Smooth muscle cell (in vitro differentiated cells): ENCODE data around the gene CACNG6. TPM values are rescaled to one million over a fixed set of nuclear protein-coding genes. Genes with fewer than 3 reads are reported as not detected.

Experiments
- DNase-seq: peaks from one replicate; lab custom pipeline; 2025; ENCODE audit not compliant: unreplicated experiment; lab: John Stamatoyannopoulos, UW
- H2AFZ ChIP-seq: fragments of 200-600 bp; sonication (generic); 2 replicates; pipeline ENCODE4 v1.6.0; 2016; ENCODE audit warnings: antibody characterized with exemption, low read depth, mild to moderate bottlenecking
- H3F3A ChIP-seq: fragments of 200-600 bp; sonication (generic); 2 replicates; pipeline ENCODE4 v1.6.0; 2017; ENCODE audit warnings: antibody characterized with exemption, low read depth
- H3K27ac ChIP-seq: fragments of 200-600 bp; sonication (generic); 2 replicates; pipeline ENCODE4 v1.5.1; 2016; ENCODE audit warnings: low read depth, mild to moderate bottlenecking
- H3K27me3 ChIP-seq: fragments of 200-600 bp; sonication (generic); 2 replicates; pipeline ENCODE4 v1.6.1; 2016; ENCODE audit warnings: low read depth, mild to moderate bottlenecking
- H3K36me3 ChIP-seq: fragments of 200-600 bp; sonication (generic); 2 replicates; pipeline ENCODE4 v1.5.1; 2016; ENCODE audit warnings: low read depth
- H3K4me1 ChIP-seq: fragments of 200-600 bp; sonication (generic); 2 replicates; pipeline ENCODE4 v1.5.1; 2016; ENCODE audit warnings: low read depth
- H3K4me2 ChIP-seq: fragments of 200-600 bp; sonication (generic); 2 replicates; pipeline ENCODE4 v1.6.0; 2016; ENCODE audit warnings: mild to moderate bottlenecking
- H3K4me3 ChIP-seq: fragments of 200-600 bp; sonication (generic); 2 replicates; pipeline ENCODE4 v1.5.1; 2016; ENCODE audit warnings: mild to moderate bottlenecking
- H3K79me2 ChIP-seq: fragments of 200-600 bp; sonication (generic); 2 replicates; pipeline ENCODE4 v1.6.0; 2016; ENCODE audit warnings: low read depth, mild to moderate bottlenecking
- H3K9ac ChIP-seq: fragments of 200-600 bp; sonication (generic); 2 replicates; pipeline ENCODE4 v1.6.0; 2016; ENCODE audit warnings: low read depth
- H3K9me3 ChIP-seq: fragments of 200-600 bp; sonication (generic); replicated peaks from 2 replicates; pipeline ENCODE4 v1.5.1; 2016; ENCODE audit warnings: low read depth
- H4K20me1 ChIP-seq: fragments of 200-600 bp; sonication (generic); 2 replicates; pipeline ENCODE4 v1.6.0; 2016; ENCODE audit warnings: low read depth
- WGBS: methylation state at CpG from one replicate; pipeline ENCODE4 v1.1.7; 2016; ENCODE audit warnings: low lambda C conversion rate; 5-methylcytosine and 5-hydroxymethylcytosine counted together
- microRNA counts: library from miRNA; unstranded; fragments of <30 nt; microRNA quantifications from one replicate; lab custom pipeline; 2016
- polyA plus RNA-seq: library from polyadenylated mRNA; unstranded; fragments of >200 nt; fragmentation: Nextera tagmentation; extraction: Ambion mirVana; gene quantifications from 2 replicates; pipeline ENCODE4 v1.2.1, GENCODE V29; 2016
- small RNA-seq: library from RNA; depleted of rRNA; stranded (forward); fragments of <200 nt; gene quantifications from one replicate; pipeline ENCODE3, GENCODE V24; 2014
- total RNA-seq: library from RNA; depleted of rRNA; stranded (reverse); fragments of >200 nt; gene quantifications from 2 replicates; pipeline ENCODE4 v1.2.3, GENCODE V29; 2014
- TF ChIP-seq, protein P1 (sequence below): fragments of 200-600 bp; sonication (generic); IDR thresholded peaks from 2 replicates; pipeline ENCODE4 v1.5.1; 2017; ENCODE audit warnings: borderline replicate concordance, mild to moderate bottlenecking, antibody characterized with exemption; ENCODE audit not compliant: insufficient read depth, poor library complexity, severe bottlenecking

Gene CACNG6
- total and polyA plus RNA-seq, 2 experiments from 2014 or later: 0.13 TPM; not detected in 1

DNA sequence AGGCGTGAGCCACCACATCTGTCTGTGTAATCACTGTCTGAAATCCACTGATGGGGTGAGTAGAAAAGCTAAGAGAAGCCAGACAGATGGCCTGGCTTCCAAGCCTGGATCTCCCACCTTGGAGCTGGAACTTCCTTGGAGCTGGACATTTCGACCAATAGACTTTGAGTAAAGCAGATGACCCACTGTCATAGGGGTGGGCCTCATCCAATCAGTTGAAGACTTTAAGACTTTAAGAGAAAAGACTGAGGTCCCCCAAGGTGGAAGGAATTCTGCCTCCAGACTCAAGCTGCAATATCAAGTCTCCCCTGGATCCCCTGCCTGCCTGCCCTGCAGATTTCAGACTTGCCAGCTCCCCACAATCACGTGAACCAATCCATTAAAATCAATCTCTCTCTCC is 51.6 kb downstream of the CACNG6 start:
- no peaks in the 10 kb centered on the region for H3K4me1 ChIP-seq
- no peak overlapping the region for H3K4me2 ChIP-seq
- no peak for DNase-seq
- no peak overlapping the region for H3K9ac ChIP-seq
- TF ChIP-seq, protein P1, sequence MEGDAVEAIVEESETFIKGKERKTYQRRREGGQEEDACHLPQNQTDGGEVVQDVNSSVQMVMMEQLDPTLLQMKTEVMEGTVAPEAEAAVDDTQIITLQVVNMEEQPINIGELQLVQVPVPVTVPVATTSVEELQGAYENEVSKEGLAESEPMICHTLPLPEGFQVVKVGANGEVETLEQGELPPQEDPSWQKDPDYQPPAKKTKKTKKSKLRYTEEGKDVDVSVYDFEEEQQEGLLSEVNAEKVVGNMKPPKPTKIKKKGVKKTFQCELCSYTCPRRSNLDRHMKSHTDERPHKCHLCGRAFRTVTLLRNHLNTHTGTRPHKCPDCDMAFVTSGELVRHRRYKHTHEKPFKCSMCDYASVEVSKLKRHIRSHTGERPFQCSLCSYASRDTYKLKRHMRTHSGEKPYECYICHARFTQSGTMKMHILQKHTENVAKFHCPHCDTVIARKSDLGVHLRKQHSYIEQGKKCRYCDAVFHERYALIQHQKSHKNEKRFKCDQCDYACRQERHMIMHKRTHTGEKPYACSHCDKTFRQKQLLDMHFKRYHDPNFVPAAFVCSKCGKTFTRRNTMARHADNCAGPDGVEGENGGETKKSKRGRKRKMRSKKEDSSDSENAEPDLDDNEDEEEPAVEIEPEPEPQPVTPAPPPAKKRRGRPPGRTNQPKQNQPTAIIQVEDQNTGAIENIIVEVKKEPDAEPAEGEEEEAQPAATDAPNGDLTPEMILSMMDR: no peak
- H3F3A ChIP-seq: no peaks in the 10 kb centered on the region
- H2AFZ ChIP-seq: no peak overlapping the region
- H3K27ac ChIP-seq: no peak overlapping the region
- H3K9me3 ChIP-seq: no peaks in the 10 kb centered on the region
- WGBS: 91% methylated on average over 3 of the region's 3 CpGs
- no peaks in the 10 kb centered on the region for H3K79me2 ChIP-seq
- H3K27me3 ChIP-seq: no peaks in the 10 kb centered on the region
- H4K20me1 ChIP-seq: no peaks in the 10 kb centered on the region
- H3K4me3 ChIP-seq: no peak overlapping the region
- H3K36me3 ChIP-seq: no peaks in the 10 kb centered on the region

DNA sequence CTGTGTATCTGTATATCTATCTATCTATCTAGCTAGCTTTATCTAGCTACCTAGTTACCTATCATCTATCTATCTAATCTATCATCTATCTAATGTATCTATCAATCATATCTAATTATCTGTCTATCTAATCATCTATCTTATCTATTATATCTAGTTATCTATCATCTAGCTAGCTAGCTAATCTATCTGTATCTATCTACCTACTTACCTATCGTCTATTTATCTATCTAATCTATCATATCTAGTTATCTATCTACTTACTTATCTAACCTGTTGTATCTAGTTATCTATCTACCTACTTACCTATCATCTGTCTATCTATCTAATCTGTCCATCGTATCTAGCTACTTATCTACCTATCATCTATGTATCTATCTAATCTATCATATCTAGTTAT is 54.3 kb downstream of the CACNG6 start:
- H3K36me3 ChIP-seq: no peaks in the 10 kb centered on the region
- no peak overlapping the region for H3K4me2 ChIP-seq
- no peak for DNase-seq
- no peak overlapping the region for H3K27ac ChIP-seq
- H3K9me3 ChIP-seq: no peaks in the 10 kb centered on the region
- H3K4me3 ChIP-seq: no peak overlapping the region
- H4K20me1 ChIP-seq: no peaks in the 10 kb centered on the region
- no peaks in the 10 kb centered on the region for H3K4me1 ChIP-seq
- H3K79me2 ChIP-seq: no peaks in the 10 kb centered on the region
- TF ChIP-seq, protein P1: no peak
- no peak overlapping the region for H3K9ac ChIP-seq
- no peaks in the 10 kb centered on the region for H3K27me3 ChIP-seq
- no peak overlapping the region for H2AFZ ChIP-seq
- WGBS: 88% methylated on average over 2 of the region's 2 CpGs
- H3F3A ChIP-seq: no peaks in the 10 kb centered on the region

DNA sequence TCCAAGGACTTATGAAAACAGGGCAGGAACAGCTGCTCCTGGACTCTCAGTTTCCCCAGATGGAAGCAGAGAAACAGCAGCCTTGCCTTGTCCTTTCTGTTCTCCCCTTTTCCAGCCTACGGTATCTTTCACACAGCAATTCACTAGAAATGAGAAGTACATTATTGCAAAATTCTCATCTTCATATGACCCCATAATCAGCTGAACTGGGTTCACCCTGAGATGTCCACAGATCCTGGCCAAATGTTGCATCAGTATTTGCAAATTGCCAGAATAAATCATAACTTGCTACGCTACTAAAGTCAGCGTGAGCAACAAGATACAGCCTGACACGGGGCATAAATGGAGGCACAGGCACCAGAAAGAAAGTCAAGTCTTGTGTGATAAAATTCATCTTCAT is 56.2 kb downstream of the CACNG6 start:
- no peaks in the 10 kb centered on the region for H3K27me3 ChIP-seq
- H3K4me1 ChIP-seq: no peaks in the 10 kb centered on the region
- TF ChIP-seq, protein P1: no peak
- no peak overlapping the region for H2AFZ ChIP-seq
- no peak overlapping the region for H3K9ac ChIP-seq
- no peak overlapping the region for H3K4me3 ChIP-seq
- no peaks in the 10 kb centered on the region for H3K79me2 ChIP-seq
- H3K4me2 ChIP-seq: no peak overlapping the region
- H3K36me3 ChIP-seq: no peaks in the 10 kb centered on the region
- no peak overlapping the region for H3K27ac ChIP-seq
- 95% methylated on average over 4 of the region's 4 CpGs for WGBS
- no peaks in the 10 kb centered on the region for H3F3A ChIP-seq
- no peaks in the 10 kb centered on the region for H4K20me1 ChIP-seq
- H3K9me3 ChIP-seq: no peaks in the 10 kb centered on the region
- no peak for DNase-seq

MicroRNAs encoded within 50 kb of the gene (microRNA counts, 767-probe panel; counts per million panel counts)
- microRNA hsa-miR-935 (lab: Ali Mortazavi, UCI): 183 counts per million

Small RNA genes lying within 50 kb of the gene (small RNA-seq; reads per million reads assigned to genes)
- gene AC012314.20: not detected

Other genes starting within 250 kb of the CACNG6 start
- 0.04 TPM in 1 of 2 replicates, not detected in the other for gene NLRP12, start 167.3 kb upstream of the CACNG6 start, total RNA-seq
- gene NLRP12, start 167.3 kb upstream of the CACNG6 start, polyA plus RNA-seq: not detected in 2 replicates
- gene MYADM, start 123.8 kb upstream of the CACNG6 start, total RNA-seq: 83.8 and 97.6 TPM in 2 replicates
- gene MYADM, start 123.8 kb upstream of the CACNG6 start, polyA plus RNA-seq: 193 and 247 TPM in 2 replicates
- 0.18 TPM in 1 of 2 replicates, not detected in the other for gene PRKCG, start 109.4 kb upstream of the CACNG6 start, total RNA-seq
- 0.51 and 0.59 TPM in 2 replicates for gene PRKCG, start 109.4 kb upstream of the CACNG6 start, polyA plus RNA-seq
- gene CACNG7, start 82.4 kb upstream of the CACNG6 start, total RNA-seq: 2.3 and 6.1 TPM in 2 replicates
- gene CACNG7, start 82.4 kb upstream of the CACNG6 start, polyA plus RNA-seq: 0.59 and 1.3 TPM in 2 replicates
- gene CACNG8, start 28.7 kb upstream of the CACNG6 start, total RNA-seq: 0.04 and 0.31 TPM in 2 replicates
- 0.03 and 0.19 TPM in 2 replicates for gene CACNG8, start 28.7 kb upstream of the CACNG6 start, polyA plus RNA-seq
- gene VSTM1, start 72.3 kb downstream of the CACNG6 start, total RNA-seq: not detected in 2 replicates
- not detected in 2 replicates for gene VSTM1, start 72.3 kb downstream of the CACNG6 start, polyA plus RNA-seq
- not detected in 2 replicates for gene TARM1, start 89.7 kb downstream of the CACNG6 start, total RNA-seq
- gene TARM1, start 89.7 kb downstream of the CACNG6 start, polyA plus RNA-seq: not detected in 2 replicates
- gene OSCAR, start 109.2 kb downstream of the CACNG6 start, total RNA-seq: 1.1 TPM in 1 of 2 replicates, not detected in the other
- 0.90 and 1.7 TPM in 2 replicates for gene OSCAR, start 109.2 kb downstream of the CACNG6 start, polyA plus RNA-seq
- gene NDUFA3, start 111.2 kb downstream of the CACNG6 start, total RNA-seq: 9.5 and 29.8 TPM in 2 replicates
- 249 and 264 TPM in 2 replicates for gene NDUFA3, start 111.2 kb downstream of the CACNG6 start, polyA plus RNA-seq
- 14.2 and 17.1 TPM in 2 replicates for gene TFPT, start 124.0 kb downstream of the CACNG6 start, total RNA-seq
- gene TFPT, start 124.0 kb downstream of the CACNG6 start, polyA plus RNA-seq: 56.0 and 58.1 TPM in 2 replicates
- gene PRPF31, start 124.1 kb downstream of the CACNG6 start, total RNA-seq: 40.9 and 42.8 TPM in 2 replicates
- gene PRPF31, start 124.1 kb downstream of the CACNG6 start, polyA plus RNA-seq: 77.1 and 81.2 TPM in 2 replicates
- gene CNOT3, start 146.1 kb downstream of the CACNG6 start, total RNA-seq: 12.4 and 14.1 TPM in 2 replicates
- 31.4 and 37.6 TPM in 2 replicates for gene CNOT3, start 146.1 kb downstream of the CACNG6 start, polyA plus RNA-seq
- gene LENG1, start 168.1 kb downstream of the CACNG6 start, total RNA-seq: 3.2 and 10.9 TPM in 2 replicates
- 14.1 and 17.6 TPM in 2 replicates for gene LENG1, start 168.1 kb downstream of the CACNG6 start, polyA plus RNA-seq
- 5.9 and 7.3 TPM in 2 replicates for gene TMC4, start 181.5 kb downstream of the CACNG6 start, total RNA-seq
- 6.7 and 28.0 TPM in 2 replicates for gene TMC4, start 181.5 kb downstream of the CACNG6 start, polyA plus RNA-seq
- 76.8 and 110 TPM in 2 replicates for gene MBOAT7, start 197.9 kb downstream of the CACNG6 start, total RNA-seq
- gene MBOAT7, start 197.9 kb downstream of the CACNG6 start, polyA plus RNA-seq: 106 and 195 TPM in 2 replicates
- gene TSEN34, start 199.7 kb downstream of the CACNG6 start, total RNA-seq: 45.8 and 53.7 TPM in 2 replicates
- gene TSEN34, start 199.7 kb downstream of the CACNG6 start, polyA plus RNA-seq: 79.5 and 91.7 TPM in 2 replicates
- 1,047 and 1,149 TPM in 2 replicates for gene RPS9, start 209.2 kb downstream of the CACNG6 start, total RNA-seq
- gene RPS9, start 209.2 kb downstream of the CACNG6 start, polyA plus RNA-seq: 347 and 352 TPM in 2 replicates
- gene LILRB3, start 231.4 kb downstream of the CACNG6 start, total RNA-seq: not detected in 2 replicates
- gene LILRB3, start 231.4 kb downstream of the CACNG6 start, polyA plus RNA-seq: 0.06 and 0.70 TPM in 2 replicates